Measurements from ENCODE around the gene GSE1. TPM values are rescaled to one million over a fixed set of nuclear protein-coding genes. Genes with fewer than 3 reads are reported as not detected.

The GSE1 gene
- total and polyA plus RNA-seq, 2 donors from 2014 or later = 9.5 to 92.8 TPM

- Histone ChIP-seq H3K27me3 (ENCODE audit: control insufficient read depth, insufficient read depth, low read length) (no peaks in the 10 kb centered on the region), H3K27ac (ENCODE audit: low read depth in 2 of 2, low read length in 2 of 2) (no peak overlapping the region), H3K36me3 (ENCODE audit: control insufficient read depth in 2 of 3, insufficient read depth in 3 of 3, low read length in 3 of 3) (no peaks in the 10 kb centered on the region), H3K4me1 (ENCODE audit: control insufficient read depth in 2 of 3, insufficient read depth in 2 of 3, low read depth in 1 of 3, low read length in 3 of 3) (peaks cover 0 to 48% (median 29%) of the 10 kb centered on the region in 3 donors), H3K4me3 (ENCODE audit: low read length in 3 of 3) (no peak overlapping the region), H3K9me3 (ENCODE audit: control insufficient read depth in 2 of 3, insufficient read depth in 1 of 3, low read length in 3 of 3) (no peaks in the 10 kb centered on the region), H3K9ac (ENCODE audit: low read length in 3 of 3) (no peak overlapping the region)
- TF ChIP-seq, protein P1, sequence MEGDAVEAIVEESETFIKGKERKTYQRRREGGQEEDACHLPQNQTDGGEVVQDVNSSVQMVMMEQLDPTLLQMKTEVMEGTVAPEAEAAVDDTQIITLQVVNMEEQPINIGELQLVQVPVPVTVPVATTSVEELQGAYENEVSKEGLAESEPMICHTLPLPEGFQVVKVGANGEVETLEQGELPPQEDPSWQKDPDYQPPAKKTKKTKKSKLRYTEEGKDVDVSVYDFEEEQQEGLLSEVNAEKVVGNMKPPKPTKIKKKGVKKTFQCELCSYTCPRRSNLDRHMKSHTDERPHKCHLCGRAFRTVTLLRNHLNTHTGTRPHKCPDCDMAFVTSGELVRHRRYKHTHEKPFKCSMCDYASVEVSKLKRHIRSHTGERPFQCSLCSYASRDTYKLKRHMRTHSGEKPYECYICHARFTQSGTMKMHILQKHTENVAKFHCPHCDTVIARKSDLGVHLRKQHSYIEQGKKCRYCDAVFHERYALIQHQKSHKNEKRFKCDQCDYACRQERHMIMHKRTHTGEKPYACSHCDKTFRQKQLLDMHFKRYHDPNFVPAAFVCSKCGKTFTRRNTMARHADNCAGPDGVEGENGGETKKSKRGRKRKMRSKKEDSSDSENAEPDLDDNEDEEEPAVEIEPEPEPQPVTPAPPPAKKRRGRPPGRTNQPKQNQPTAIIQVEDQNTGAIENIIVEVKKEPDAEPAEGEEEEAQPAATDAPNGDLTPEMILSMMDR (IDR thresholded peaks at IDR 0.05; ENCODE audit: borderline replicate concordance, extremely low read depth, insufficient read depth) = no peak
- FAIRE-seq (no peak), DNase-seq (peak in 2 of 5 donors; percentile 49)
- intact Hi-C loops (cut with DNase I) = no loop called here
Observed at GRCh38 chr16:85618521-85618920, 5.4 kb downstream of the GSE1 start.

GRCh38 chr16:85619101-85619891 lies 6.2 kb downstream of the GSE1 start:
- Histone ChIP-seq H3K27ac (ENCODE audit: low read depth in 2 of 2, low read length in 2 of 2) (no peak overlapping the region), H3K36me3 (ENCODE audit: control insufficient read depth in 2 of 3, insufficient read depth in 3 of 3, low read length in 3 of 3) (no peaks in the 10 kb centered on the region), H3K9ac (ENCODE audit: low read length in 3 of 3) (no peak overlapping the region), H3K27me3 (ENCODE audit: control insufficient read depth, insufficient read depth, low read length) (no peaks in the 10 kb centered on the region), H3K4me3 (ENCODE audit: low read length in 3 of 3) (no peak overlapping the region), H3K9me3 (ENCODE audit: control insufficient read depth in 2 of 3, insufficient read depth in 1 of 3, low read length in 3 of 3) (no peaks in the 10 kb centered on the region), H3K4me1 (ENCODE audit: control insufficient read depth in 2 of 3, insufficient read depth in 2 of 3, low read depth in 1 of 3, low read length in 3 of 3) (peaks cover 0 to 48% (median 29%) of the 10 kb centered on the region in 3 donors)
- FAIRE-seq (no peak), DNase-seq (peak in 1 of 5 donors; percentile 65)
- intact Hi-C loops (cut with DNase I) = no loop called here
- TF ChIP-seq, protein P1 (IDR thresholded peaks at IDR 0.05; ENCODE audit: borderline replicate concordance, extremely low read depth, insufficient read depth) = no peak

DNA sequence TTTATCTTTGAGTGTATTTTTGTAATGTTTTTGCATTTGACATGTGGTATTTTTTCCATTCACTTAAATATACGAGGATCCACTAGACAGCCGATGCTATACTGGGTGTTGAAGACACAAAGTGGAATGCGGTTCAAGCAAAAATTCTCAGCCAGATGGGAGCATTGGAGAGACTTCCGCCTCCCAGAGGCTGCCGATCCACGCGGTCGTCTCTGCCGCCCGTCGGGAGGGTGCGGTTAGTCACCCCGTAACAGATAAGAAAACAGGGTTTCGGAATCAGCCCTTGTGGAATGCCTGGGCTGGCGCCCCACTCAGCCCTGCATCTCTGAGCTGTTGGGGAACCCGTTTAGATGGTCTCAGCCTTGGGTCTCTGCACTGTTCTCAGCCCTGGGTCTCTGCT lies 7.3 kb downstream of the GSE1 start:
- no peak overlapping the region for H3K9ac ChIP-seq (ENCODE audit: low read length in 3 of 3)
- no peaks in the 10 kb centered on the region for H3K27me3 ChIP-seq (ENCODE audit: control insufficient read depth, insufficient read depth, low read length)
- no peaks in the 10 kb centered on the region for H3K36me3 ChIP-seq (ENCODE audit: control insufficient read depth in 2 of 3, insufficient read depth in 3 of 3, low read length in 3 of 3)
- intact Hi-C loops (cut with DNase I) = no loop called here
- no peak overlapping the region for H3K27ac ChIP-seq (ENCODE audit: low read depth in 2 of 2, low read length in 2 of 2)
- TF ChIP-seq, protein P1 (IDR thresholded peaks at IDR 0.05; ENCODE audit: borderline replicate concordance, extremely low read depth, insufficient read depth) = no peak
- no peak for FAIRE-seq
- no peak overlapping the region for H3K4me3 ChIP-seq (ENCODE audit: low read length in 3 of 3)
- peaks cover 0 to 40% (median 29%) of the 10 kb centered on the region in 3 donors for H3K4me1 ChIP-seq (ENCODE audit: control insufficient read depth in 2 of 3, insufficient read depth in 2 of 3, low read depth in 1 of 3, low read length in 3 of 3)
- H3K9me3 ChIP-seq (ENCODE audit: control insufficient read depth in 2 of 3, insufficient read depth in 1 of 3, low read length in 3 of 3) = no peaks in the 10 kb centered on the region
- no peak for DNase-seq

Data from kidney (tissue), 14 donors.